ENCODE data around the gene OR51I1.

DNA sequence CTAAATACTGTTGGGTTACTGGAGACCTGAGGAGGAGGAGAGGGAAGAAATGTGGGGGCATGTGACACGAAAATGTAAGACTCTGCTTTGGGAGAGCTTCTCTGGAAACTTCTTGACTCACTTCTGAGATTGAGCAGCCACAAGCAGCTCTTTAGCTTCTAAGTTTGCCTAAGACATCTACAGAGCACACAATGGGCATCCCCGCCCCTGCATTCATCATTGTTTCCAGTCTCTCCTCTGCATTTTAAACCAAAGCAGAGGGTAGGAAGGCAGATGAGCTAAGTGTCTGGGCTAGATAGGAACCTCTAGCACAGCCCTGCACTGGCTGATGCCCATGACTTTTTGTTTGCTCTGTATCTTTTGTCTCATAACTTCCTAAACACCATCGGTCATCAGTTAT, 45.1 kb upstream of the OR51I1 start:
- TF ChIP-seq EZH2phosphoT487 (IDR thresholded peaks at IDR 0.05; ENCODE audit: insufficient read depth, low read depth), result no peak
- no peak for TF ChIP-seq EZH2 (IDR thresholded peaks at IDR 0.05; ENCODE audit: insufficient read depth, poor library complexity, severe bottlenecking)
